HL-60/S4 treated with retinoic acid at 250 ng/mL for 4 days and 3 days (cell line): ENCODE results near the gene FAM83E.

Source experiments
- in situ Hi-C: fragments of 300-500 bp; cut with MboI; formaldehyde crosslinking; loops from 2 replicates; pipeline ENCODE4 v1.7.0; 2022; ENCODE audit warnings: low sequenced_read_pairs

Gene FAM83E

DNA sequence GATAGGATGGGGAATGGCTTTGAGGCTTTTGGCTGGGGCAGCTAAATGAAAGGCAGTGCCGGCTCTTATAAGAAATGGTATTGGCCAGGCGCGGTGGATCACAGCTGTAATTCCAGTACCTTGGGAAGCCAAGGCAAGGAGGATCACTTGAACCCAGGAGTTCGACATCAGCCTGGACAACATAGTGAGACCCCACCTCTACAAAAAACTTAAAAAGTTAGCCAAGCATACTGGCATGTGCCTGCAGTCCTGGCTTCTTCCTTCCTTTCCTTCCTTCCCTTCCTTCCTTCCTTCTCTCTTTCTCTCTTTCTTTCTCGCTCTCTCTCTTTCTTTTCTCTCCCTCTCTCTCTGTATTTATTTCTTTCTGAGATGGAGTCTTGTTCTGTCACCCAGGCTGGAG, 28.0 kb upstream of the FAM83E start:
- in situ Hi-C loops: loop anchor here (25.0 kb wide), 1 partner anchor 319 kb away; the partner anchor contains the start of genes BAX and FTL

DNA sequence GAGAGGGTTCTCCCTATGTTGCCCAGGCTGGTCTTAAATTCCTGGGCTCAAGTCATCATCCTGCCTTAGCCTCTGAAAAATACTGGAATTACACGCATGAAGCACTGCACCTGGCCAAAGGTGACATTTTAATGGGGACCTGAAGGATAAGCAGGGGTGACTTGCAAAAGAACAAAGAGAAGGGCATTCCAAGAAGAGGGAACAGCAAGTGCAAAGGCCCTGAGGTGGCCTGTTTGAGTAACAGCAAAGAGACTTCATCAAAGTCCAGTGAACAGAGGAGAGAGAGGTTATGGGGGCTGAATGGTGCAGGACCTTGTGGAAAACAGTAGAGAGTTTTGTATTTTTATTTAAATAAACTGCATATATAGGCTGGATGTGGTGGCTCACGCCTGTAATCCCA, 27.0 kb upstream of the FAM83E start:
- in situ Hi-C loops: loop anchor here (25.0 kb wide), 1 partner anchor 320 kb away; the partner anchor contains the start of genes BAX and FTL

DNA sequence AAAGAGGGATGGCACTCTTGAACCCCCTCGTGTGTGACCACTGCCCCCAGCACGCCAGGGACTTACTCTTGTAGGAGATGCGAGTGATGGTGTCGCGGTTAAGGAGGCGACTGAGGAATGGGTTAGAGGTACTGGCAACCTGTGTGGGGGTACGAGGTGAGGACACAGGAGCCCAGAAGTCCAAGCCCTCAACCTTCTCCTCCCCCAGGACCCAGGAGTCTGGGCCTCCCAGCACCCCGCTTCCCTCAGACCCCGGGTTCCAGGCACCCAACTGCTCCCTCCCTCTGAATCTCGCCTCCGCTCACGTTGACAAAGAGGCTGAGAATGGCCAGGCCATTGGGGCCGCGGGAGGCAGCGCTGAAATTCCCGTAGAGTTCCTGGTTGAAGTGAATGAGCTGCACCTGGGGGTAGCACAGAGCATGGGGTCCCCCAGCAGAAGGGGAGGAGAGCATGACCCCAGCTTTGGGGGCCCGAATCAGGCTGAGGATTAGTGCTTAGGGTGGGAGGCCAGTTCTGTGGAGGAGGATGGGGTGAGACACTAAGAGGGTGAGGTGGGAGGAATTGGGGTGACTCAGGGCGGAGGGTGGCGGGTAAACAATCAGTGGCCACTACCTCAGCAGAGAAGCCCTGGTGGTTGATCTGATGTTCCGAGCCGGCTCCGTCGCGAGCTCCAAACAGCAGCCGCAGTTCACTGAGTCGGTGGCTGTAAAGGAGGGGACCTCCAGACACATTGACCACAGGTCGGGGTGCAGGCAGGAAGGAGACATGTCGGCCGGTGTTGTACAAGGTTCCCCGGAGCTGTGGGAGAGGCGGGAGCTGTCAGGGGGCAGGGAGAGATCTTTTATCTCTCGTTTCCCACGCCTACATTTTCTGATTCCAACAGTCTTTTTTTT, 24.9 kb upstream of the FAM83E start:
- in situ Hi-C loops: loop anchor here (25.0 kb wide), 1 partner anchor 323 kb away; the partner anchor contains the start of genes BAX and FTL

DNA sequence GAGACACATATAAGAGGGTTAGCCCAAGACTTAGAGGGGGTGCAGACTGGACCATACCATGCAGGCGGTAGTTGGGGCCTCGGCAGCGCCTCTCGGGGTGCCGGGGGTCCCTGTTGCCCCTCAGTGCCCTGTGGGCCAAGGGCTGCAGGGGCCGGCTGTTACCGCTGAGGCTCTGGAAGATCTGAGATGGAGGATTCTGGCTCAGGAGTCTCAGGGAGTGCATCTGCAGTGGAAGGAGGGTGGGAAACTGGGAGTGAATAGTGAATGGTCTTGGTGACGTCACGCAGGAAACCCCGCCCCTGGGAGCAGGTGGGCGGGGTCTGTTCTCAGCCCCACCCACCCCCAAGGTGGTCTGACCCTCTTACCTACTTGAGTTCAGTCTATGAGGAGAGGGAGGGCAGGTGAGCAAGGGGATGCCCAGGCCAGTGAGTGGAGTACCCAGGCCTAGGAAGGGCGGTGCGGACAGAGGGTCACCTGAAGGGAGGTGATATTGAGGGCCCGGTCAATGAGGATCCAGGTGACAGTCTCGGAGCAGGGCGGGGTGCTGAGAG, 24.0 kb upstream of the FAM83E start:
- in situ Hi-C loops: loop anchor here (25.0 kb wide), 1 partner anchor 323 kb away; the partner anchor contains the start of genes BAX and FTL

DNA sequence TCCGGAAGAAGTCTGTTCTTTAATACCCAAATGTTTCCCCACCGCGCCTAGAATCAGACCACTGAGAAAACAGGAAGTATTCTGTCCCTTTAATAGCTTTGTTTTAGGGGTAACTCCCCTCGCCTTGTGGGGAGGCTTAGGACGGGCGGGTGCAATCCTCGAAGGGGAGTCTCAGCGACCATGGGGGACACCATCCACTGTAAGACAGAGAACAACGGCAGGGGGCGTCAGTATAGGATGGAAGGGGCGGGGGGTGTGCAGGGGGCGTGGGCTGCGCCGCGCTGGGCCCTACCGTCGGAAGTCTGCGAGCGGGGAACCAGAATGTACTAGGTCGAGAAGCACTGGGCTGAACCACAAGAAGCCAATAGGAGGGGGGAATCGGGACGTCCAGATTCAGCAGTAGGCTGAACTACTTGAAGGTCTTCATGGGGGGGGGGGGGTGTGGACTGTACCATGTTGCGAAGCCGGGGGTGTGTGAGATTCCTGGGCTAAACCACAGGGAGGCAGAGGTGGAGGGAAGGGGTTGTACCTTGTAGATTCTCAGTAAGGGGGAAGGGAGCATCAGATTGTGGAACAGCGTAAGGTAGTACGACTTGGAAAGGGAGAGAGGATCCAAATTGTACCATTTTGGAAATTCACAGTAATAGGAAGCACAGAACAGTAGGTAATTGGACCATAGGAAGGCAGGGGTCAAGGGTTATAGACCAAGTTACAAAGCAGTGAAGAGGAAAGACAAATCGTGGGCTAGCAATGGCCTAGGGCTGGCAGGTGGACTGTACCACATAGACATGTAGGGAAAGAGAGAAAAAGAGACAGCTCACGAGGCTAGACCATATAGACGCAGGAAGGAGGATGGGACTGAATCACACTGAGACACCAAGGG, 23.3 kb upstream of the FAM83E start:
- in situ Hi-C loops: loop anchor here (25.0 kb wide), 1 partner anchor 324 kb away; the partner anchor contains the start of genes BAX and FTL

DNA sequence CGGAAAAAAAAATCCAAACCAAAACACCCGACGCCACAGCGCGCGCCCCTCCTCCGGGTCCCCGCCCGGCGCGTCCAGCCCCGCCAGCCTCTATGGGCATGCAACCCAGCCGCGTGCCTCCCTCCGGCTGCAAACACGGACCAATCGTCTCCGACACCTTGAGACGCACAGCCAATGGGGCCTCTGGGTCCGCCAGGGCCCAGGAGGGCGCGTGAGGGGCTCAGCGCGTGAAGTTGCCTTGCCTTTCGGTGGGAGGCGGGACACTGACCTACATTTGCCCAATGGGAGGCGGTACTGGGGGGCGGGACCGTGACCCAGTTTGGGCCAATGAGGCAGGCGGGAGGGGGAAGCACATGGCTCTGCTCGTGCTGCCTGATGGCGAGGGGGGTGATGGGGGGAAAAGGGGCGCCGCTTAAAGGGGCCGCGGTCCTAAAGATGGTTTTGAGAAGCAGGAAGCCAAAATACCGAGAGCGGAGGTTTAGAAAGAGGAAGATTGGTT, 22.6 kb upstream of the FAM83E start:
- in situ Hi-C loops: loop anchor here (25.0 kb wide), 1 partner anchor 325 kb away; the partner anchor contains the start of genes BAX and FTL

DNA sequence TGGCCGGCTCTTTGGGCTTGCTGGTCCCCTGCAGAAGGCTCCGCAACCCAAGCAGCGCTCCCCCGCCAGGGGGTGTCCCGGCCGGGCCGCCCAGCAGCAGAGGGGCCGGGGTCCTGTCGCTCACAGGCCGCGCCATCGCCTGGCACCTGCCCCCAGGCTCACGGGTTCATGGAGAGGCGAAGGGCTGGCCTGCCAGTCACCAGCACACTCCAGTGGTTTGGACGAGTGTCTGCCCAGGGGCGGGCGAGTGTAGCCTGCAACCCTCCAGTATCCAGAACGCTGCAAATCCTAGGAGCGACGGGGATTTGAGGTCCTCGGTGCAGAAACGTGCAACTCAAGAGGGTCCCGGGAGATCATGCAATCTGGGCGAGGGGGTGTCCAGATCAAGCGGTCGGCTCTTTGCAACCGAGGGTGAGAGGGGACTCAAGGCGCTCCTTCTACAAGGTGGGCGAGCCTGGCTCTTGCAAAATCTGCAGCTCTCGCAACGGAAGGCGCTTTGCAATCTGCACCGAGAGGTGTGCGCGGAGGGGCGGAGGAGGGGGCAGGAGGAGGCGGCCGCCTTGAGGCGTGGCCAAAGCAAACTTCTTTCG, 22.1 kb upstream of the FAM83E start, which contains the start of gene DBP:
Gene DBP (minus strand): TSS at position 521 of the 590 bp plus-strand sequence. CDS start 385 bp downstream, at position 136.
- in situ Hi-C loops: loop anchor here (25.0 kb wide), 1 partner anchor 325 kb away; the partner anchor contains the start of genes BAX and FTL

DNA sequence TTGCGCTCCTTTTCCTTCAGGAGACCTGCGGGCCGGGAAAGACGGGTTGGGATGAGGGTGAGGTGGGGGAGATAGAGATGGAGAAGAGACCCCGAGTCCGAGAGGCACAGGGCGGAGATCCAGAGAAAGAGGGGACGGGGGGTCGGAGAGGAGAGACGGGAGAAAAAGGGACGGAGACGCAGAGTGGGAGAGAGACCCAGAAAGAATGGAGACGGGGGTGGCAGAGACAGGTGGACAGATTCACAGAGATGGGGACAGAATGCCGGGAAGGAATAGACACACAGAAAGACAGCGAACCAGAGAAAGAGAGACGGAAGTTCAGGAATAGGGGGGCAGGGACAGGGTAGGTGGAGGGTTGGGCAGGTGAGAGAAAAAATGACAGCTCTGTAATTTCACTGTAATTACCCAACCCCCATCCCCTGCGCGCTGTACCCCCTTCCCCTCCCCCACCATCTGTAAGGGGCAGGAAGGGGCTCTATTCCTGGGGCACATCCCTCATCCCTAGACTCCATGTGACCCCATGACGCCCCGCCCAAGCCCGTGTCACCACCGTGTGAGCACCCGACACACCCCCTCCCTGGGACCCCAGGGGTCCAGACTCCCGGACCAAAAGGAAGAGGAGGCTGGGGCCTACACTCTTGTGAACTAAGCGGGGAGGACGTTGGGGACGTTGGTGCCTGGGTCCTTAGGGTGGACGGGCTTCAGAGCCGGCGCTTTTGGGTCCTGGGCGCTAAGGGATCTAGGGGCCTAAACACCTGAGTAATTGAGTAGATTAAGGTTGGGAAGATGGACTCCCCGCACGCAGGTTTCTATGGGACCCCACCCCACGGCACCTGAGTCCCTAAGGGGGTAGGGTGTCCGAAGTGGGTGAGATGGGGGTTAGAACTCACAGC, 21.3 kb upstream of the FAM83E start:
- in situ Hi-C loops: loop anchor here (25.0 kb wide), 1 partner anchor 326 kb away; the partner anchor contains the start of genes BAX and FTL

DNA sequence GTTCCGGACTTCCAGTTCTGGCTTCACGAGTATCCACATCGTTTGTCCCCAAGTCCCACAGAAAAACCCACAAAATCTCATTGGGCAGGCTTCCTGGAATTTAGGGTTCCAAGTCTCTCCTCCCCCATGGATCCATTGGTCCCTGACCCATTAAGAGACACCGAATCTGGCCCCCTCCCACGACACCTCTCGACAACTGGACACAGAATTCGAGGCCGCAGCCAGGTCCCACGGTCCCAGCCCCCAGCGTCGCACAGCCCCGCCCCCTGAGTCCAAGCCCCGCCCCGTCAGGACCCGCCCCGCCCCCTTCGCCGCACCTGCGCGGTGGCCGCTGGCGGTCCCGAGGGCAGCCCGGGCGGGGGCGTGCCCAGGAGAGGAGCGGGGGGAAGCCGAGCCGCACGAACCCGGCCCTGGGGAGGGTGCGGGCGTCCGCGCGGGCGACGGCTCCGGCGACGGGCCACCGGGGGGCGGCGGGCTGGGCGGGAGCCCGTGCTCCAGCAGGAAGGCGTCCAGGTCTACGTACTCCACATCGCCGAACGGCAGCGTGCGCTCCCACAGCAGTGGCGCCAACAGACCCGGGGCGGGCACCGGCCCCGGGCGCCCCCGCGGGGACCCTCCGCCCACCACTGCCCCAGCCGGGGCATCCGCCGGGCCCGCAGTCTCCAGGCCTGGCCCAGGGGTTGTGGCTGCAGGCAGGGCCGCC, 20.5 kb upstream of the FAM83E start:
- in situ Hi-C loops: loop anchor here (25.0 kb wide), 1 partner anchor 327 kb away; the partner anchor contains the start of genes BAX and FTL

DNA sequence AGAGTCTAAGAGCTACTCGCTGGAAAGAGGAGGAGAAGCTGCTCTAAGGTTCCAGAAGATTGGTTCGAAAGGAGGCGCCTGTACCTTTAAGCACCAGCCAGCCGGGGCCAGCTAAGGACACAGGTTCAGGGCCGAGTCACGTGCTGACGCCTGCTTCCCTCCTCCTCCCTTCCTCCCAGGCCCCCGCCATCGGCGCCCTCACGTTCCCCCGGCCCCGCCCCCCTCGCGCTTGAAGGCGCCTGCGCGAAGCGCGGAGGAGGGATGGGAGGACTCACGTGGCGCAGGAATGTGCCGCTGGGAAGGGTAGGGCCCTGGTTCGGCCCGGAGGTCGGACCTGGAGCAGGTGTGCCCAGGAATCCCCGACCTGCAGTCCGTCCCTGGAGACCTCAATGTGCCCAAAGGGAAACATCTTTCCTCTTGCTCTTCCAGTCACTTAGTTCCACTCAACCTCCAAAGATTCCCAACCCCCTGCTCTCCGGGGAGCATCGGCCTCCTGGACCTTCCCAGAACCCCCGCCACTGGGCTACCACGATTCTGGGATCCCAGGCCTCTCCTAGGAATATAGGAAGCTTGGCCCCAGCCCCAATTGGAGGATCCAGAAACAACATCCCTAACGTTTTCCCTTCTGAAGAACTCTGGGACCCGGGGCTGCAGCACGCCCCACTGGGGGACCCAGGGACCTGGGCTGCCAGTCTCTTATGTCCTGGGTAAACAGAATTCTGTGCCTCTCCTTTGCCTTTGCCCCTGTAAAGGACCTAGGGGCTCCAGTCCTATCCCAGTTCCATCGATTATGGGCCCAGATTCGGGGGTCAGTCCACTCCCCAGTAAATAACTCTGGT, 19.8 kb upstream of the FAM83E start:
- in situ Hi-C loops: loop anchor here (25.0 kb wide), 1 partner anchor 328 kb away; the partner anchor contains the start of genes BAX and FTL

DNA sequence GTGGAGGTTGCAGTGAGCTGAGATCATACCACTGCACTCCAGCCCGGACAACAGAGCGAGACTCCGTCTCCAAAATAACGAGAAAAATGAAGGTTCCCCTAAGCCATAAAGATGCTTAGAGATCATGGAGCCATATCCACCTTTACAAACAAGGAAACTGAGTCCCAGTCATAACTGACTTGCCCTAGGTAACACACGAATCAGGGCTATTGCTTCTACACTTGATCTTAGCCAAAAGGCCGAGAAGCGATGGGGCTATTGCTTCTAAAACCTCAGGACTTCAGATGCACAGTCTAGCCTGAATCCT, 19.1 kb upstream of the FAM83E start:
- in situ Hi-C loops: loop anchor here (25.0 kb wide), 1 partner anchor 328 kb away; the partner anchor contains the start of genes BAX and FTL

DNA sequence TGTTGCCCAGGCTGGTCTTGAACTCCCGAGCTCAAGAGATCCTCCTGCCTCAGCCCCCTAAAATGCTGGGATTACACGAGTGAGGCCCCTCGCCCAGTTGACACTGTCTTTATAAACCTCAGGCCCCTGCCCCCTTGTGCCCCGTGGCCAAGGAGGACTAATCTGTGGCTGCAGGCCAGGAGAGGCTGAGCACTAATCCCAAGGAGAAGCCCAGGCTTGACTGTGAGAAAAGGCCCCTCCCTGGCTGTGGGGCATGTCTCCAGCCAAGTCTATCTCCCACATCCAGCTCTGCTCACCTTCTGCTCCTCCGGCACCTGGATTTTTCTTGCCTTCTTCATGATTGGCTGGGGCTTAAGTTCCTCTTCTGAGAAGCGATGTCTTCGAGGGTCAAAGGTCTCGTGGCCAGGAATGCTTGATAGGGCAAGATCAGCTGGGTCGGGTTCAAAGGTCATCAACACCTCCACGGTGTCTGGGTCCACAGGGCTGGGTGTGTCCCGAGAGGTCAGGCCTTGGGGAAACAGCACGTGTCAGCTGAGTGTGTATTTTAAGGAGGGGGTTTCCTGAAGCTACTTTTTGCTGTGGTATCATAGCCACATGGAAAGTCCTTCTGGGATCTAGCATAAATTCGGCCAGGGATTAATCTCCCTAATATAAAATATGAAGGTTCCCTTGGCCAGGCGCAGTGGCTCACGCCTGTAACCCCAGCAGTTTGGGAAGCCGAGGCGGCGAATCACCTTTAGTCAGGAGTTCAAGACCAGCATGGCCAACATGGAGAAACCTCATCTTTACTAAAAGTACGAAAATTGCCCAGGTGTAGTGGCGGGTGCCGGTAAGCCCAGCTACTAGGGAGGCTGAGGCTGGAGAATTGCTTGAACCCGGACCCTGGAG, 18.5 kb upstream of the FAM83E start:
- in situ Hi-C loops: loop anchor here (25.0 kb wide), 1 partner anchor 329 kb away; the partner anchor contains the start of genes BAX and FTL

DNA sequence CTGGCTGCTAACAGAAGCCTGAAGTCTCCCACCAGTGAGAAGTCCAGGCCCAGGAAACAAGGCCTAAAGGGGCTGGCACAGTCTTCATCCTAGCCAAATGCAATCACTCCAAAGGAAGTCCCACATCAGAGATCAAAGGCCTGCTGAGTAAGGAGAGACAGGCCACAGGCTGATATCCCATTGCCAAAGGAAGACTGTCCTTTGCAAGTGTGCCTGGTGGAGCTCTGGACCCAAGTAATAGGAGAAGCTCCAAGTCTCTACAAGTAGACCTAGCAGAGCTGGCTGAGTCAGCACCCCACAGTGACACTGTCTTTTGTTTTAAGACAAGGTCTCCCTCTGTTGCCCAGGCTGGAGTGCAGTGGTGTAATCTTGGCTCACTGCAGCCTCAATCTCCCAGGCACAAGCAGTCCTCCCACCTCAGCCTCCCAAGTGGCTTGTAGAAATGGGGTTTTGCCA, 17.8 kb upstream of the FAM83E start:
- in situ Hi-C loops: loop anchor here (25.0 kb wide), 1 partner anchor 330 kb away; the partner anchor contains the start of genes BAX and FTL

DNA sequence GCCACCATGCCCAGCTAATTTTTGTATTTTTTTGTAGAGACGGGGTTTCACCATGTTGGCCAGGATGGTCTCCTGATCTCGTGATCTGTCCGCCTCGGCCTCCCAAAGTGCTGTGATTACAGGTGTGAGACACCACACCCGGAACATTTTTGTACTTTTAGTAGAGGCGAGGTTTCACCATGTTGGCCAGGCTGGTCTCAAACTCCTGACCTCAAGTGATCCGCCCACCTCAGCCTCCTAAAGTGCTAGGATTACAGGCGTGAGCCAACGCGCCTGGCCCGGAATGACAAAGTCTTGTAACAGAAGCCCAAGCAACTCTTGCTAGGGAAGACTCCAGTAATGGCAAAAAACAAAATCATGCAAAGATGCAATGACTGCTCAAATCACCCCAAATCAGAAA, 17.4 kb upstream of the FAM83E start:
- in situ Hi-C loops: loop anchor here (25.0 kb wide), 1 partner anchor 330 kb away; the partner anchor contains the start of genes BAX and FTL

DNA sequence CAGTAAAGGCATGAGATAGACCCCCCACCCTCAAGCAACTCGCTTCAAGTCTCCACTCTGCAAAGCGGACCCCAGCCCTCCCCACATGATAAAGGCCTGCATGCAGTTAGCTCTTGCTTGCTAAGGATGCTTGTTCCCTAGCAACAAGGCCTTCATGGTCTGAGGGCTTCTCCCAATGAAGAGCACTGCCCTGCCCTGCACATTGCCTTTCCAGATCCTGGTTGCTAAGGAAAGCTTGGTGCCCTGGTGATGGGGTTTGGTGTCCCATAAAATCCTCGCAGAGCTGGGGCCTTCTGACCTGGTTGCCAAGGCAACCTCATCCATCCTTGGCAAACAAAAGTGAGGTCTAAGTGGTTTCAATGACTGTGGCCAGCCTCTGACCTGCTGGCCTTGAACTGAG, 16.3 kb upstream of the FAM83E start:
- in situ Hi-C loops: loop anchor here (25.0 kb wide), 1 partner anchor 331 kb away; the partner anchor contains the start of genes BAX and FTL
